NCI-H1930 (cell line): ENCODE results near the gene GCHFR.

Source experiments
- DNase-seq, 2 experiments: peaks; one replicate each; lab custom pipeline; 2025; lab: John Stamatoyannopoulos, UW

The GCHFR gene

GRCh38 chr15:40754883-40755811, 8.7 kb upstream of the GCHFR start, which contains the start of gene RMDN3:
RMDN3 (minus strand) TSS chr15:40755254; CDS start chr15:40754783, 471 bp downstream.
- DNase-seq = peak; percentile 71 to 87

GRCh38 chr15:40755812-40756208, 8.1 kb upstream of the GCHFR start:
- no peak for DNase-seq

- no peak for DNase-seq
These were observed 6.9 kb upstream of the GCHFR start for GRCh38 chr15:40756938-40757337.

- DNase-seq = no peak
These were observed 3.9 kb upstream of the GCHFR start for GRCh38 chr15:40759961-40760360.

GRCh38 chr15:40762919-40763800, 708 bp upstream of the GCHFR start:
- peak; percentile 49 to 51 for DNase-seq

GRCh38 chr15:40764629-40765103, 798 bp downstream of the GCHFR start:
- no peak for DNase-seq

- DNase-seq = no peak
These were observed 2.4 kb downstream of the GCHFR start for GRCh38 chr15:40766194-40766815.

GRCh38 chr15:40766906-40767837, 3.3 kb downstream of the GCHFR start:
- no peak for DNase-seq

GRCh38 chr15:40767838-40768500, 4.1 kb downstream of the GCHFR start:
- no peak for DNase-seq

- DNase-seq = no peak
These were observed 4.8 kb downstream of the GCHFR start for GRCh38 chr15:40768521-40769273.

- DNase-seq = no peak
These were observed 5.6 kb downstream of the GCHFR start, which contains the start of gene C15orf62 for GRCh38 chr15:40769274-40770146. C15orf62 (plus strand) TSS chr15:40769980; CDS start chr15:40770496, 516 bp downstream.

- DNase-seq = no peak
These were observed 6.4 kb downstream of the GCHFR start for GRCh38 chr15:40770147-40770721.

- no peak for DNase-seq
These were observed 7.4 kb downstream of the GCHFR start for GRCh38 chr15:40771242-40771641.

- DNase-seq = no peak
These were observed 8.1 kb downstream of the GCHFR start for GRCh38 chr15:40772014-40772413.

GRCh38 chr15:40773496-40773895, 9.6 kb downstream of the GCHFR start:
- no peak for DNase-seq

GRCh38 chr15:40773902-40774301, 10.0 kb downstream of the GCHFR start:
- DNase-seq = no peak

- no peak for DNase-seq
These were observed 11.1 kb downstream of the GCHFR start for GRCh38 chr15:40775007-40775406.
